Glutamatergic neuron (in vitro differentiated cells): ENCODE results near the gene PAM. TPM values are rescaled to one million over a fixed set of nuclear protein-coding genes. Genes with fewer than 3 reads are reported as not detected.
"Not testable (repeated sequence)": the region's sequence is repeated elsewhere in the genome, so short reads cannot be mapped to it uniquely, and the experiment has no call there.

Experiments used
- DNase-seq: peaks from one replicate; pipeline ENCODE4 v3.0.0; 2022
- H3K27ac Mint-ChIP-seq: one replicate; pipeline ENCODE4 v1.8.0; 2020; ENCODE audit warnings: mild to moderate bottlenecking, mixed read lengths, inconsistent platforms; ENCODE audit not compliant: unreplicated experiment
- H3K27me3 Mint-ChIP-seq: one replicate; pipeline ENCODE4 v1.8.0; 2020; ENCODE audit warnings: mild to moderate bottlenecking, moderate library complexity, mixed read lengths, inconsistent platforms; ENCODE audit not compliant: unreplicated experiment
- H3K36me3 Mint-ChIP-seq: one replicate; pipeline ENCODE4 v1.8.0; 2020; ENCODE audit warnings: mild to moderate bottlenecking, mixed read lengths, inconsistent platforms; ENCODE audit not compliant: unreplicated experiment
- H3K4me1 Mint-ChIP-seq: one replicate; pipeline ENCODE4 v1.8.0; 2020; ENCODE audit warnings: mild to moderate bottlenecking, low read depth, mixed read lengths, inconsistent platforms; ENCODE audit not compliant: unreplicated experiment
- H3K4me3 Mint-ChIP-seq: one replicate; pipeline ENCODE4 v1.8.0; 2020; ENCODE audit warnings: mild to moderate bottlenecking, mixed read lengths, inconsistent platforms; ENCODE audit not compliant: unreplicated experiment
- H3K9me3 Mint-ChIP-seq: one replicate; pipeline ENCODE4 v1.8.0; 2020; ENCODE audit warnings: mild to moderate bottlenecking, moderate library complexity, mixed read lengths, inconsistent platforms; ENCODE audit not compliant: unreplicated experiment
- total RNA-seq: library from RNA; stranded (reverse); fragmentation: NEBNext Ultra II Directional; extraction: Animal tissue kit (Norgen Biotek cat#: 25700); gene quantifications from one replicate; pipeline ENCODE4 v1.2.1, GENCODE V29; 2021; ENCODE audit not compliant: unreplicated experiment
- TF ChIP-seq, protein P1 (sequence below): fragments of 200-600 bp; sonication (generic); IDR thresholded peaks from one replicate; pipeline ENCODE4 v1.5.0; 2021; ENCODE audit not compliant: partially characterized antibody, unreplicated experiment

Gene PAM
- total RNA-seq, 1 donor from 2014 or later = 192 TPM

DNA sequence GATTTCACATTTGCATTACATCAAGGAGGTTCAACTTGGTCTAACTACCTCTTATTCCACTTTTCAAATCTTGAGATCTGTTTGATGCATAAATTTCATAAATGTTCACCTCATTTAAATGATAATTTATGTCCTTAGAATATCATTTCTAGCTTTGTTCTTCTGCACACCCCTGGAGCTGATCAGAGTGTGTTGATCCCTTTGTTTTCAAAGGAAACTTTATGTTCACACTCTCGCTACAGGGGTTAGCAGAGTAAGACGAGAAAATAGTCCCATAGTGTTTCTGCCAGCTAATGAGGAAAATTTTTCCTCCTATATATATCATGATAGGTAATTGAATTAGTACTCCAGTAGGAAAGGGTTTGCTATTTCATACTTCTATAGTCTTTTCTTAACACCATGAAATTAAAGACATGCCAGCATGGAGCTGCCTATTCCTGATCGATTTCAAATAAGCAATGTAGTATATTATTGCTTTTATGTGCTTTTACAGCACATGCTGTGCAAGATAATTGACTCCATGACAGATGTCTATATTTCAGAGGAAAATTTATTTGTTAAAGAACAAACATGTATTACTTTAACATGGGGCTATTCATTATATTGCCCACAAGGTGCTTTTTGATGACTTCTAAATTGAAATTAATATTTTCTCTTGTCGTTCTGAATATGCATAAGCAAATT is 4.8 kb upstream of the PAM start:
- TF ChIP-seq, protein P1, sequence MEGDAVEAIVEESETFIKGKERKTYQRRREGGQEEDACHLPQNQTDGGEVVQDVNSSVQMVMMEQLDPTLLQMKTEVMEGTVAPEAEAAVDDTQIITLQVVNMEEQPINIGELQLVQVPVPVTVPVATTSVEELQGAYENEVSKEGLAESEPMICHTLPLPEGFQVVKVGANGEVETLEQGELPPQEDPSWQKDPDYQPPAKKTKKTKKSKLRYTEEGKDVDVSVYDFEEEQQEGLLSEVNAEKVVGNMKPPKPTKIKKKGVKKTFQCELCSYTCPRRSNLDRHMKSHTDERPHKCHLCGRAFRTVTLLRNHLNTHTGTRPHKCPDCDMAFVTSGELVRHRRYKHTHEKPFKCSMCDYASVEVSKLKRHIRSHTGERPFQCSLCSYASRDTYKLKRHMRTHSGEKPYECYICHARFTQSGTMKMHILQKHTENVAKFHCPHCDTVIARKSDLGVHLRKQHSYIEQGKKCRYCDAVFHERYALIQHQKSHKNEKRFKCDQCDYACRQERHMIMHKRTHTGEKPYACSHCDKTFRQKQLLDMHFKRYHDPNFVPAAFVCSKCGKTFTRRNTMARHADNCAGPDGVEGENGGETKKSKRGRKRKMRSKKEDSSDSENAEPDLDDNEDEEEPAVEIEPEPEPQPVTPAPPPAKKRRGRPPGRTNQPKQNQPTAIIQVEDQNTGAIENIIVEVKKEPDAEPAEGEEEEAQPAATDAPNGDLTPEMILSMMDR = no peak
- no peak overlapping the region for H3K4me3 Mint-ChIP-seq
- no peak overlapping the region for H3K27ac Mint-ChIP-seq
- H3K27me3 Mint-ChIP-seq = peaks cover 9% of the 10 kb centered on the region
- no peak for DNase-seq
- peaks cover 8% of the 10 kb centered on the region for H3K36me3 Mint-ChIP-seq
- no peaks in the 10 kb centered on the region for H3K4me1 Mint-ChIP-seq
- peaks cover 3% of the 10 kb centered on the region for H3K9me3 Mint-ChIP-seq

DNA sequence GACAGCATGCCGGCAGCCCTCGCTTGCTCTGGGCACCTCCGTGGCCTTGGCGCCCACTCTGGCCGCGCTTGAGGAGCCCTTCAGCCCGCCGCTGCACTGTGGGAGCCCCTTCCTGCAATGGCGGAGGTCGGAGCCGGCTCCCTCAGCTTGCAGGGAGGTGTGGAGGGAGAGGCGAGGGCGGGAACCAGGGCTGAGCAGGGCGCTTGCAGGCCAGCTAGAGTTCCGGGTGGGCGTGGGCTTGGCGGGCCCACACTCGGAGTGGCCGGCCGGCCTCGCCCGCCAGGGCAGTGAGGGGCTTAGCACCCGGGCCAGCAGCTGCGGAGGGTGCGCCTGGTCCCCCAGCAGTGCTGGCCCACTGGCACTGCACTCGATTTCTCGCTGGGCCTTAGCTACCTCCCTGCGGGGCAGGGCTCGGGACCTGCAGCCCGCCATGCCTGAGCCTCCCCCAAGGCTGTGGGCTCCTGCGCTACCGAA is 3.2 kb upstream of the PAM start:
- Mint-ChIP-seq H3K9me3 (peaks cover 11% of the 10 kb centered on the region), H3K27me3 (peaks cover 16% of the 10 kb centered on the region)
- H3K36me3 Mint-ChIP-seq, DNase-seq, H3K4me3 Mint-ChIP-seq, H3K27ac Mint-ChIP-seq, H3K4me1 Mint-ChIP-seq: not testable (repeated sequence)

DNA sequence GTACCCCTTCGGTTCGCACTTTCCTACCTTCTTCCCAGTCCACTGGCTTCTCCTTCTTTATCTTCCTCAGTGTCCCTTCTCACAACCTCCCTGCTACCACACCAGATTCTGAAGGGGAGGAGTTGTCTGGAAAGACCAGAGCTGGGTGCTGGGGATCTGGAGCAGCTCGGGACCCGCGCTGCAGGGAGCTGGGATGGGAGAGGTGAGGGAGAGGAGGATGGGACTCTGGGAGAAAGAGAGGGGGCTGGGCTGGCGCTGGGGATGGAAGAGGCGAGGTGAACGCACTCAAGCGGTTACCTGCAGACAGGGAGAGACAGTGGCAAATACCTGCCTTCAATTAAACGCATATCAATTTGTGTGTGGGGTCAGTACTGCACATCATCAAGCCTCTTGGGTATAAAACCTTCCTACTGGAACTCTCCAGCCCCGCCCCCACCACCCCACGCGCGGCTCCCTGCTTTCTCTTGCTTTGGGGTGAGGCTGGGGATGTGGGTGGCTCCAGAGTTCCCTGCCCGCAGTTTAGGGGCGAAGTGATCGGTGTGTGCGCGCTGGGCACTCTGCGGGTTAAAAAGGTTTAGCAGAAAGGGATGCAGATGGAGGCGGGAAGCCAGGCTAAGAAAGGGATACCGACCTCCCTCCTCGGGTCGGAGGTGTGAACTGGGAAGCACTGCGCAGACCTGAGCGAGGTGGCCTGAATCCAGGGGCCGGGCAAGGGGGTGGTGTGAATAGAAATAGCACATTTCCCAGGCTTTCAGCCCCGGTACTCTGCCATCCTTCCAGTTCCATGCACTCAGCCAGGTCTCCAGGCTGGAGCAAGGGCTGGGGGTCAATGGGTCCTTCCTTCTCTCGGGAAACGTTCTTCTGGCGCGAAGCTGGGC is 977 bp upstream of the PAM start:
- peak; percentile 29 for DNase-seq
- Mint-ChIP-seq H3K9me3 (peaks cover 11% of the 10 kb centered on the region), H3K4me1 (peaks cover 5% of the 10 kb centered on the region), H3K36me3 (peaks cover 8% of the 10 kb centered on the region), H3K4me3 (peak overlapping the region; percentile 90), H3K27ac (no peak overlapping the region), H3K27me3 (peaks cover 16% of the 10 kb centered on the region)
- TF ChIP-seq, protein P1 = no peak

DNA sequence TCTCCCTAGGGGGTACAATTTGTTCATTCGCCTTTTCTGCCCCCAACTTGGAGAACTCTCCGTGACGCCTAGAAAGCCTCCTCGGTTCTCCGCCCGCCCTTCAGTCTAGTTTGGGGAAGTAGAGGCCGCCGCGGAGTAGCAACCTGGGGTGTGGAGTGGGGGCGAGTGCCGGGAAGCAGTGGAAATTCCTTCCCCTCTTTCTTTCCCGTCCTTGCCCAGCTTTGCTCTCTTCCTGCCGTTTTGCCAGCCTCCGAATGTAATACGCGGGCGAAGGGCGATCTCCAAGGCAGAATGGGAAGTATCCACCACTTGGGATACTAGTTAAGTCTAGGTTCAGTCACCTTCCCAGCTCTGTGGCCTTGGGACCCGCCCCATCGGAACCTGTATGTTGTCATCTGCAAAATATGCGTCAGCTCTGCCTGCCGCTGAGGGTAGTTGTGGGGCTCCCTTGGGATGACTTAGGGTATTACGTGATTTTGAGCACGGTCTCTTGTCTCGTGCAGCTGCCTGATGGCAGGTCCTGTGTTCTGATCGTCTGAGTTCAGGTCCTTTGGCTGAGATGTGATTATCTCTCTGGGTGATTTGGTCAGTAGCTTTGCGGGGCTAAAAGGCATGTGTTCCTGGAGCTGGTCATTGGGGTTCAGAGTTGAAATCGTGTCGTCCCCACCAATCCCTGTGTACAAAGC is 724 bp downstream of the PAM start:
- Mint-ChIP-seq H3K36me3 (peaks cover 8% of the 10 kb centered on the region), H3K9me3 (peaks cover 11% of the 10 kb centered on the region), H3K27me3 (peaks cover 16% of the 10 kb centered on the region), H3K4me1 (peaks cover 8% of the 10 kb centered on the region), H3K4me3 (peak overlapping the region; percentile 97), H3K27ac (peak overlapping the region; percentile 60)
- TF ChIP-seq, protein P1 = no peak
- peak; percentile 55 for DNase-seq

DNA sequence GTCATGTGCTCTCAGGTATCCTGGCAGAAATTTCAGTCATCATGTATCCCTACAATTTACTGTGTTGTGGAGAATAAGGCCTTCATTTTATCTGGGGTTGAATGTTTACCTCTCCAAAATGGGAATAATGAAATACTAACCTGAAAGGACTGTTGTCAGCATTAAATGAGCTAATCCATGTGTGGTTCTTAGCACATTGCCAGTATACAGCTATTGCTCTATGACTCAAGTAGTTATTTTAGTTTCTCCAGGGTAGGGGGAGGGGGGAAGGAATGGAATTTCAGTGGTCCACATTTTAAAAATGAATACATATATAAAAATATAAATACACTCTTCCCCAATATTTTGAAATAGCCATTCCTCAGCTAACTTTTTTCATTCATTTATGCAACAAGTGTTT is 3.5 kb downstream of the PAM start:
- Mint-ChIP-seq H3K4me3 (no peak overlapping the region), H3K36me3 (no peaks in the 10 kb centered on the region), H3K27ac (no peak overlapping the region), H3K27me3 (peaks cover 11% of the 10 kb centered on the region), H3K4me1 (peaks cover 22% of the 10 kb centered on the region), H3K9me3 (peaks cover 7% of the 10 kb centered on the region)
- no peak for DNase-seq
- TF ChIP-seq, protein P1 = no peak
